HCT116 (cell line): Measurements from ENCODE around the gene C20orf96. TPM values are rescaled to one million over a fixed set of nuclear protein-coding genes. Genes with fewer than 3 reads are reported as not detected.

Experiments used
- ATAC-seq: fragments of 200-7000 bp; cut with Tn5 transposase; 2 replicates; pipeline ENCODE4 v1.9.1; 2020; ENCODE audit warnings: mild to moderate bottlenecking, moderate library complexity
- BruUV-seq: library from RNA; stranded (reverse); fragments of 400-500 nt; replicated peaks from 2 replicates; lab custom pipeline; 2021; lab: Mats Ljungman, UMichigan
- CTCF ChIA-PET: fragments of 300-600 bp; sonication (Branson Sonifier 250); formaldehyde crosslinking; loops from one replicate; lab custom pipeline; 2021; ENCODE audit warnings: antibody characterized with exemption; lab: Charles Lee
- POLR2A ChIA-PET: fragments of 300-600, 350-600 bp; sonication (Branson Sonifier 250); formaldehyde crosslinking; loops from one replicate; lab custom pipeline; 2021; ENCODE audit warnings: antibody characterized with exemption; lab: Charles Lee
- RAD21 ChIA-PET, 2 experiments: fragments of 300-600 bp; sonication (Branson Sonifier 250); formaldehyde crosslinking; loops; one replicate each; lab custom pipeline; 2023; ENCODE audit warnings: low total read pairs in 2 of 2; ENCODE audit not compliant: uncharacterized antibody in 2 of 2, unreplicated experiment in 2 of 2, low non-redundant PET in 1 of 2; lab: Charles Lee
- DNase-seq: peaks from one replicate; pipeline ENCODE4 v3.0.0-alpha.2; 2010; ENCODE audit warnings: low read depth, low spot score
- H2AFZ ChIP-seq: fragments of 200-600 bp; shearing (Covaris generic), sonication (generic); 2 replicates; pipeline ENCODE4 v1.6.1; 2017; ENCODE audit warnings: low read depth, mixed run types, mixed read lengths, antibody characterized with exemption, low read length; ENCODE audit not compliant: poor library complexity, severe bottlenecking
- H3K27ac ChIP-seq: 2 replicates; pipeline ENCODE4 v1.5.1; 2012; ENCODE audit warnings: low read depth, low read length
- H3K27me3 ChIP-seq: fragments of 200-600 bp; sonication (generic); 2 replicates; pipeline ENCODE4 v1.6.1; 2016; ENCODE audit warnings: mixed run types, low read length, mixed read lengths; ENCODE audit not compliant: insufficient read depth
- H3K36me3 ChIP-seq, 2 experiments: fragments of 200-500 bp in 1 of 2; fragments of 200-600 bp in 1 of 2; sonication (Bioruptor generic) in 1 of 2; sonication (generic) in 1 of 2; 2 replicates each; pipeline versions ENCODE4 v1.5.1 to v1.6.1; 2014 to 2016; ENCODE audit warnings: low read length in 2 of 2, inconsistent platforms in 1 of 2, mixed read lengths in 1 of 2, mixed run types in 1 of 2; ENCODE audit not compliant: insufficient read depth in 2 of 2, control insufficient read depth in 1 of 2
- H3K4me1 ChIP-seq, 2 experiments: fragments of 200-600 bp in 1 of 2; sonication (generic) in 1 of 2; 2 replicates each; pipeline versions ENCODE4 v1.5.1 to v1.6.1; 2012 to 2017; ENCODE audit warnings: low read length in 2 of 2, inconsistent platforms in 1 of 2, mild to moderate bottlenecking in 1 of 2, mixed read lengths in 1 of 2, mixed run types in 1 of 2, moderate library complexity in 1 of 2; ENCODE audit not compliant: insufficient read depth in 2 of 2, control insufficient read depth in 1 of 2
- H3K4me2 ChIP-seq: fragments of 200-600 bp; sonication (generic); 2 replicates; pipeline ENCODE4 v1.6.1; 2017; ENCODE audit warnings: mixed run types, low read length, mixed read lengths
- H3K4me3 ChIP-seq, 2 experiments: fragments of 200-600 bp in 1 of 2; sonication (generic) in 1 of 2; replicated peaks in 1 of 2; 2 replicates each; pipeline ENCODE4 v1.5.1; 2011 to 2016; ENCODE audit warnings: low read length in 2 of 2, control low read depth in 1 of 2, low read depth in 1 of 2, mild to moderate bottlenecking in 1 of 2, mixed read lengths in 1 of 2, mixed run types in 1 of 2
- H3K79me2 ChIP-seq: fragments of 200-600 bp; sonication (generic); 2 replicates; pipeline ENCODE4 v1.6.1; 2017; ENCODE audit warnings: mild to moderate bottlenecking, mixed run types, low read length, moderate library complexity, mixed read lengths; ENCODE audit not compliant: insufficient read depth
- H3K9ac ChIP-seq: fragments of 200-600 bp; sonication (generic); 2 replicates; pipeline ENCODE4 v1.6.1; 2016; ENCODE audit warnings: low read length, mixed read lengths
- H3K9me2 ChIP-seq: fragments of 200-600 bp; sonication (generic), shearing (Covaris generic); 2 replicates; pipeline ENCODE4 v1.6.1; 2017; ENCODE audit warnings: mixed run types, mild to moderate bottlenecking, moderate library complexity; ENCODE audit not compliant: insufficient read depth
- H3K9me3 ChIP-seq, 2 experiments: fragments of 200-500 bp in 1 of 2; fragments of 200-600 bp in 1 of 2; sonication (Bioruptor generic) in 1 of 2; sonication (generic) in 1 of 2; 2 replicates each; pipeline ENCODE4 v1.6.1; 2014 to 2017; ENCODE audit warnings: low read length in 2 of 2, mixed read lengths in 2 of 2, inconsistent platforms in 1 of 2, low read depth in 1 of 2, mild to moderate bottlenecking in 1 of 2, mixed run types in 1 of 2, moderate library complexity in 1 of 2; ENCODE audit not compliant: control insufficient read depth in 1 of 2, insufficient read depth in 1 of 2
- H4K20me1 ChIP-seq: fragments of 200-600 bp; sonication (generic), shearing (Covaris generic); 2 replicates; pipeline ENCODE4 v1.6.1; 2017; ENCODE audit warnings: mixed run types, mild to moderate bottlenecking, moderate library complexity; ENCODE audit not compliant: insufficient read depth
- POLR2AphosphoS5 ChIP-seq: IDR thresholded peaks from 2 replicates; pipeline ENCODE4 v1.6.1; 2011; ENCODE audit warnings: mild to moderate bottlenecking, low read depth, low read length, moderate library complexity
- RAD21 ChIP-seq: IDR thresholded peaks from 2 replicates; pipeline ENCODE4 v1.6.1; 2012; ENCODE audit warnings: low read depth, mild to moderate bottlenecking
- SP1 ChIP-seq: IDR thresholded peaks from 2 replicates; pipeline ENCODE4 v1.6.1; 2012; ENCODE audit warnings: low read depth
- SRF ChIP-seq: IDR thresholded peaks from 2 replicates; pipeline ENCODE4 v1.6.1; 2012; ENCODE audit warnings: low read depth
- YY1 ChIP-seq: IDR thresholded peaks from 2 replicates; pipeline ENCODE4 v1.6.1; 2011; ENCODE audit warnings: low read length, low read depth, moderate library complexity, mild to moderate bottlenecking; ENCODE audit not compliant: insufficient replicate concordance; ENCODE audit errors: extremely low read depth
- intact Hi-C: fragments of 100-400 bp; cut with micrococcal nuclease; formaldehyde crosslinking; loops from 2 replicates; pipeline ENCODE4 v1.10.0; 2022
- total RNA-seq: library from RNA; stranded (reverse); gene quantifications from one replicate; pipeline ENCODE4 v1.2.1, GENCODE V29; 2021; ENCODE audit not compliant: unreplicated experiment
- TF ChIP-seq, protein P1 (sequence below): IDR thresholded peaks from 2 replicates; pipeline ENCODE4 v1.6.1; 2012; ENCODE audit warnings: low read depth

Gene C20orf96
- total RNA-seq, 1 experiment from 2014 or later: 22.1 TPM

DNA sequence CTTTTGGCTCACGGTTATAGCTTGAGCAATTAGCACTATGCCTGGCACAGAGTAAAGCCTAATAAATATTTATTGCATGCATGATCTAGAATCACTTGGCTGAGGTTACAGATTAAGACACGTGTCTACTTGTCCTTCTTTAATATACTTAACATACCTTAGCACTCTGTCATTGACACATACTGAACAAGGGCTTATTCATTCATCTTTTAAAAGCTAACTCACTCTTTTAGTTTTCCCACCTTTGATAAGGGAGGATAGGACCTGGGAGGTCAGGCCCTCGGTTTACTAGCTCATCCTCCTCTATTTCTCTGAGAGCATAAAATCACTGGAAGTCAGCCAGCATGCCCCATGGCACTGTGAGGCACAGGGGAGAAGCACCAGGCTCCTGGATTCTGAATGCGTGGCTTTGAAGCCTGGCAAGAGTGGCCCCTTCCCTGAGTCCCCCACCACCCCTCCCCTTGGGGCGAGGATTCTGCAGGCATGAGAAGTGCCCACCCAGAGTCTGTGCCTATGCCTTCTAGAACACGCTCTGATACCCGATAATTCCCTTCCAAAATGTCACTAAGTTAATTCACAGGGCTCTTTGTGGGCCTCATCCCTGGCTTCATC, 18.0 kb upstream of the C20orf96 start:
- ChIA-PET RAD21 (no interaction called here), POLR2A (no interaction called here), CTCF (no interaction called here)
- no peaks in the 10 kb centered on the region for H3K27me3 ChIP-seq
- intact Hi-C loops: no loop called here
- H4K20me1 ChIP-seq: no peaks in the 10 kb centered on the region
- no peak overlapping the region for H3K4me3 ChIP-seq
- H3K79me2 ChIP-seq: no peaks in the 10 kb centered on the region
- BruUV-seq: no TSS peak
- no peak for DNase-seq
- H2AFZ ChIP-seq: no peak overlapping the region
- H3K27ac ChIP-seq: no peak overlapping the region
- no peak overlapping the region for H3K9ac ChIP-seq
- H3K4me1 ChIP-seq: peaks cover 0 to 4% of the 10 kb centered on the region in 2 experiments; a peak in 1 of 4 replicates
- H3K9me3 ChIP-seq: no peaks in the 10 kb centered on the region
- 0 out of 2 replicates have a peak, but pooled peaks have one; percentile 21 for ATAC-seq
- H3K9me2 ChIP-seq: no peaks in the 10 kb centered on the region
- no peak for TF ChIP-seq SP1
- TF ChIP-seq RAD21: no peak
- TF ChIP-seq POLR2AphosphoS5: no peak
- no peak for TF ChIP-seq SRF
- no peak for TF ChIP-seq YY1
- TF ChIP-seq, protein P1, sequence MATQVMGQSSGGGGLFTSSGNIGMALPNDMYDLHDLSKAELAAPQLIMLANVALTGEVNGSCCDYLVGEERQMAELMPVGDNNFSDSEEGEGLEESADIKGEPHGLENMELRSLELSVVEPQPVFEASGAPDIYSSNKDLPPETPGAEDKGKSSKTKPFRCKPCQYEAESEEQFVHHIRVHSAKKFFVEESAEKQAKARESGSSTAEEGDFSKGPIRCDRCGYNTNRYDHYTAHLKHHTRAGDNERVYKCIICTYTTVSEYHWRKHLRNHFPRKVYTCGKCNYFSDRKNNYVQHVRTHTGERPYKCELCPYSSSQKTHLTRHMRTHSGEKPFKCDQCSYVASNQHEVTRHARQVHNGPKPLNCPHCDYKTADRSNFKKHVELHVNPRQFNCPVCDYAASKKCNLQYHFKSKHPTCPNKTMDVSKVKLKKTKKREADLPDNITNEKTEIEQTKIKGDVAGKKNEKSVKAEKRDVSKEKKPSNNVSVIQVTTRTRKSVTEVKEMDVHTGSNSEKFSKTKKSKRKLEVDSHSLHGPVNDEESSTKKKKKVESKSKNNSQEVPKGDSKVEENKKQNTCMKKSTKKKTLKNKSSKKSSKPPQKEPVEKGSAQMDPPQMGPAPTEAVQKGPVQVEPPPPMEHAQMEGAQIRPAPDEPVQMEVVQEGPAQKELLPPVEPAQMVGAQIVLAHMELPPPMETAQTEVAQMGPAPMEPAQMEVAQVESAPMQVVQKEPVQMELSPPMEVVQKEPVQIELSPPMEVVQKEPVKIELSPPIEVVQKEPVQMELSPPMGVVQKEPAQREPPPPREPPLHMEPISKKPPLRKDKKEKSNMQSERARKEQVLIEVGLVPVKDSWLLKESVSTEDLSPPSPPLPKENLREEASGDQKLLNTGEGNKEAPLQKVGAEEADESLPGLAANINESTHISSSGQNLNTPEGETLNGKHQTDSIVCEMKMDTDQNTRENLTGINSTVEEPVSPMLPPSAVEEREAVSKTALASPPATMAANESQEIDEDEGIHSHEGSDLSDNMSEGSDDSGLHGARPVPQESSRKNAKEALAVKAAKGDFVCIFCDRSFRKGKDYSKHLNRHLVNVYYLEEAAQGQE: no peak
- no peak overlapping the region for H3K4me2 ChIP-seq
- H3K36me3 ChIP-seq: no peaks in the 10 kb centered on the region
